ENCODE measurements around the gene KIAA0319L.

GRCh38 chr1:35544976-35545375 is 12.2 kb downstream of the KIAA0319L start:
- TF ChIP-seq EZH2 (IDR thresholded peaks at IDR 0.05; ENCODE audit: low read length, unreplicated experiment) (no peak), CTCF (conservative IDR thresholded peaks at IDR 0.05; ENCODE audit: low read depth, low read length) (peak; percentile 49)

All from PC-3 (cell line).